Mesenchymal stem cell (in vitro differentiated cells and primary cell): ENCODE measurements around the gene HIPK2.
A peak's percentile ranks its signal among the peaks of the same experiment; 100 is the strongest.

Experiments used
- DNase-seq: peaks from one replicate; pipeline ENCODE4 v3.0.0-alpha.2; 2013
- H2AFZ ChIP-seq: one replicate; pipeline ENCODE4 v1.6.1; 2013; ENCODE audit warnings: low read depth, mild to moderate bottlenecking, control low read depth, inconsistent platforms, low read length, moderate library complexity
- H2AK5ac ChIP-seq: 2 replicates; pipeline ENCODE4 v1.6.1; 2013; ENCODE audit warnings: low read length, moderate library complexity, mild to moderate bottlenecking, inconsistent platforms; ENCODE audit not compliant: severe bottlenecking
- H2BK120ac ChIP-seq: one replicate; pipeline ENCODE4 v1.6.1; 2013; ENCODE audit warnings: low read depth, mild to moderate bottlenecking, inconsistent platforms, low read length, moderate library complexity
- H2BK12ac ChIP-seq, 2 experiments: one replicate each; pipeline ENCODE4 v1.6.1; 2013; ENCODE audit warnings: inconsistent platforms in 2 of 2, low read length in 2 of 2, mild to moderate bottlenecking in 2 of 2, moderate library complexity in 2 of 2, control low read depth in 1 of 2
- H2BK15ac ChIP-seq: one replicate; pipeline ENCODE4 v1.6.1; 2013; ENCODE audit warnings: mild to moderate bottlenecking, low read depth, inconsistent platforms; ENCODE audit not compliant: poor library complexity, severe bottlenecking
- H2BK5ac ChIP-seq: 2 replicates; pipeline ENCODE4 v1.6.1; 2013; ENCODE audit warnings: low read depth, mild to moderate bottlenecking, low read length, control low read depth, inconsistent platforms; ENCODE audit not compliant: poor library complexity, severe bottlenecking
- H3K14ac ChIP-seq, 2 experiments: one replicate each; pipeline ENCODE4 v1.6.1; 2013; ENCODE audit warnings: inconsistent platforms in 2 of 2, low read length in 2 of 2, control low read depth in 1 of 2, mild to moderate bottlenecking in 1 of 2, moderate library complexity in 1 of 2
- H3K18ac ChIP-seq, 2 experiments: one replicate each; pipeline ENCODE4 v1.6.1; 2013; ENCODE audit warnings: inconsistent platforms in 2 of 2, low read length in 2 of 2, control low read depth in 1 of 2, low read depth in 1 of 2, mild to moderate bottlenecking in 1 of 2
- H3K23ac ChIP-seq, 2 experiments: one replicate each; pipeline ENCODE4 v1.6.1; 2013; ENCODE audit warnings: inconsistent platforms in 2 of 2, low read length in 2 of 2, mild to moderate bottlenecking in 2 of 2, moderate library complexity in 2 of 2, control low read depth in 1 of 2
- H3K27ac ChIP-seq: 2 replicates; pipeline ENCODE4 v1.5.1; 2013; ENCODE audit warnings: mild to moderate bottlenecking, moderate library complexity, low read length, control low read depth, inconsistent platforms; ENCODE audit not compliant: poor library complexity, severe bottlenecking
- H3K27me3 ChIP-seq, 2 experiments: 2 replicates each; pipeline versions ENCODE4 v1.6.1 to v1.7.0; 2013; ENCODE audit warnings: low read length in 2 of 2, mild to moderate bottlenecking in 2 of 2, moderate library complexity in 2 of 2, control low read depth in 1 of 2, inconsistent platforms in 1 of 2; ENCODE audit not compliant: control insufficient read depth in 1 of 2, insufficient read depth in 1 of 2
- H3K36me3 ChIP-seq, 2 experiments: 2 replicates each; pipeline versions ENCODE4 v1.6.1 to v1.7.0; 2013; ENCODE audit warnings: low read length in 2 of 2, control low read depth in 1 of 2, inconsistent platforms in 1 of 2, low read depth in 1 of 2, mild to moderate bottlenecking in 1 of 2; ENCODE audit not compliant: insufficient read depth in 2 of 2, control insufficient read depth in 1 of 2
- H3K4ac ChIP-seq, 2 experiments: one replicate each; pipeline ENCODE4 v1.6.1; 2013; ENCODE audit warnings: inconsistent platforms in 2 of 2, low read length in 2 of 2, mild to moderate bottlenecking in 2 of 2, moderate library complexity in 2 of 2, control low read depth in 1 of 2, low read depth in 1 of 2
- H3K4me1 ChIP-seq: 2 replicates; pipeline ENCODE4 v1.6.1; 2013; ENCODE audit warnings: low read depth, low read length, control low read depth; ENCODE audit not compliant: control insufficient read depth, insufficient read depth
- H3K4me2 ChIP-seq: 2 replicates; pipeline ENCODE4 v1.6.1; 2013; ENCODE audit warnings: low read length, mild to moderate bottlenecking, inconsistent platforms; ENCODE audit not compliant: poor library complexity, severe bottlenecking
- H3K4me3 ChIP-seq, 2 experiments: 2 replicates each; pipeline versions ENCODE4 v1.5.1 to v1.7.0; 2013; ENCODE audit warnings: low read length in 2 of 2, mild to moderate bottlenecking in 2 of 2, control low read depth in 1 of 2, low read depth in 1 of 2; ENCODE audit not compliant: insufficient read depth in 1 of 2
- H3K79me1 ChIP-seq: replicated peaks from 2 replicates; pipeline ENCODE4 v1.6.1; 2013; ENCODE audit warnings: mild to moderate bottlenecking, control low read depth, low read length, inconsistent platforms; ENCODE audit not compliant: poor library complexity, severe bottlenecking
- H3K9ac ChIP-seq: 2 replicates; pipeline ENCODE4 v1.7.0; 2013; ENCODE audit warnings: mild to moderate bottlenecking, low read length, moderate library complexity
- H3K9me3 ChIP-seq: 2 replicates; pipeline ENCODE4 v1.7.0; 2013; ENCODE audit warnings: mild to moderate bottlenecking, low read length; ENCODE audit not compliant: control insufficient read depth
- H4K8ac ChIP-seq: one replicate; pipeline ENCODE4 v1.6.1; 2013; ENCODE audit warnings: inconsistent platforms, mild to moderate bottlenecking, low read length, moderate library complexity
- H4K91ac ChIP-seq: one replicate; pipeline ENCODE4 v1.6.1; 2013; ENCODE audit warnings: mild to moderate bottlenecking, low read length, inconsistent platforms
- WGBS: methylation state at CpG from one replicate; pipeline ENCODE4 v1.1.7; 2013; ENCODE audit warnings: mixed read lengths; 5-methylcytosine and 5-hydroxymethylcytosine counted together

The HIPK2 gene

GRCh38 chr7:139598642-139599041, 179.2 kb downstream of the HIPK2 start:
- no peak overlapping the region for H3K4ac ChIP-seq
- no peak overlapping the region for H4K91ac ChIP-seq
- no peak overlapping the region for H2BK12ac ChIP-seq
- peaks cover 56 to 88% of the 10 kb centered on the region in 2 experiments for H3K36me3 ChIP-seq
- peaks cover 4% of the 10 kb centered on the region for H3K4me1 ChIP-seq
- no peak overlapping the region for H3K9ac ChIP-seq
- H3K79me1 ChIP-seq = peaks cover 49% of the 10 kb centered on the region
- no peak overlapping the region for H3K4me3 ChIP-seq
- no peaks in the 10 kb centered on the region for H3K9me3 ChIP-seq
- no peak overlapping the region for H3K23ac ChIP-seq
- no peak overlapping the region for H2AK5ac ChIP-seq
- H2BK5ac ChIP-seq = no peak overlapping the region
- no peak overlapping the region for H3K14ac ChIP-seq
- no peak overlapping the region for H2BK120ac ChIP-seq
- H3K4me2 ChIP-seq = no peak overlapping the region
- H3K27me3 ChIP-seq = no peaks in the 10 kb centered on the region
- H3K18ac ChIP-seq = no peak overlapping the region
- DNase-seq = no peak
- H2AFZ ChIP-seq = no peak overlapping the region
- H4K8ac ChIP-seq = no peak overlapping the region
- H3K27ac ChIP-seq = no peak overlapping the region
- WGBS = 95% methylated on average over 1 of the region's 1 CpG
- H2BK15ac ChIP-seq = no peak overlapping the region

DNA sequence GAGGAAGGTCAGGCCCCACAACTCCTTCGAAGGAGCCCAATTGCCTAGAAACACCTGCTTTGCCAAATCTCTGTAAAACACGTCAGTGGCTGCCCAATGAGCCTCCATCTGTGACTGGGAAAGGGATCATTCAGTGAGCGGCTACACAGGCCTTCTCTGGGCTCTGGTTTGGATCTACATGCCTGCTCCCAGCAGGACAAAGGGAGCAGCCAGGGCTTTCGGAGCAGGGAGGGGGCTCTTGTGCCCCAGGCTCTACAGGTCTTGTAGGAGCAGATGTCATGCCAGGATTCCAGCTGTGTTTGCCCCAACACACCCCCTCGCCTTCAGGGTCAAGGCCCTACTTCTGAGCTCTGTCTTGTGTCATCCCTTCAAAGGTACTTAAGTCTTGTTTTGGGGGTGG, 180.8 kb downstream of the HIPK2 start:
- Histone ChIP-seq H3K9me3 (no peaks in the 10 kb centered on the region), H3K23ac (no peak overlapping the region), H3K4ac (no peak overlapping the region), H3K4me1 (peaks cover 4% of the 10 kb centered on the region), H2BK15ac (no peak overlapping the region), H3K27me3 (no peaks in the 10 kb centered on the region), H3K4me3 (no peak overlapping the region), H4K8ac (no peak overlapping the region), H3K18ac (no peak overlapping the region), H2AFZ (no peak overlapping the region), H2BK120ac (no peak overlapping the region), H4K91ac (no peak overlapping the region), H3K14ac (no peak overlapping the region), H2BK5ac (no peak overlapping the region), H3K79me1 (peaks cover 52% of the 10 kb centered on the region), H3K4me2 (no peak overlapping the region), H3K27ac (no peak overlapping the region), H2AK5ac (no peak overlapping the region), H2BK12ac (no peak overlapping the region), H3K36me3 (peaks cover 54 to 90% of the 10 kb centered on the region in 2 experiments), H3K9ac (no peak overlapping the region)
- no peak for DNase-seq
- 99% methylated on average over 5 of the region's 5 CpGs for WGBS

GRCh38 chr7:139596626-139597025, 181.2 kb downstream of the HIPK2 start:
- Histone ChIP-seq H2AK5ac (no peak overlapping the region), H3K36me3 (peaks cover 56 to 92% of the 10 kb centered on the region in 2 experiments), H4K8ac (no peak overlapping the region), H3K4me1 (peaks cover 4% of the 10 kb centered on the region), H2BK15ac (no peak overlapping the region), H3K27ac (no peak overlapping the region), H2BK5ac (no peak overlapping the region), H3K9me3 (no peaks in the 10 kb centered on the region), H3K18ac (no peak overlapping the region), H3K27me3 (no peaks in the 10 kb centered on the region), H3K14ac (no peak overlapping the region), H2AFZ (no peak overlapping the region), H3K4me2 (no peak overlapping the region), H2BK120ac (no peak overlapping the region), H3K4ac (no peak overlapping the region), H3K4me3 (no peak overlapping the region), H4K91ac (no peak overlapping the region), H2BK12ac (no peak overlapping the region), H3K9ac (no peak overlapping the region), H3K23ac (no peak overlapping the region), H3K79me1 (peaks cover 52% of the 10 kb centered on the region)
- WGBS = 95% methylated on average over 13 of the region's 17 CpGs
- no peak for DNase-seq

DNA sequence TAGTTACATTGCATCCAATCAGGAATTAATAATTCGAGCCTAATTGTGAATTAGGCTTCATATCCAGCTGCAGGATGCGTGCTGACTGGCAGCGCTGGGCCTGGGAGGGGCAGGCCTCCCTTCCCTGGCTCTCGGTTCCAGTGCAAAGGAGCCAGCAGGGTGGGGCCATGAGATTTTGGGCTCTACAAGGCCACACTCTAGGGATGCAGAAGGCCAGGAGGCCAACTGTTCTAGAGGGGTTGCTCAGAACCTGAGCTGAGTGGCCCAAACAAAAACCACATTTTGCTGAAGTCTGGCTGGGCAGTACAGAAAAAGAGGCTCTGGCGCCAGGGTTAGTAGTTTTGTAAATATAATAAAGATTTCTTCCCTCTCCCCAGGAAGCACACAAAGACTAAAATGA, 182.0 kb downstream of the HIPK2 start:
- Histone ChIP-seq H3K79me1 (peaks cover 49% of the 10 kb centered on the region), H3K4me3 (no peak overlapping the region), H2BK12ac (no peak overlapping the region), H3K27me3 (no peaks in the 10 kb centered on the region), H2BK120ac (no peak overlapping the region), H3K9ac (peak overlapping the region; percentile 44), H4K8ac (no peak overlapping the region), H4K91ac (no peak overlapping the region), H3K9me3 (no peaks in the 10 kb centered on the region), H3K18ac (no peak overlapping the region), H2AK5ac (no peak overlapping the region), H3K23ac (no peak overlapping the region), H2AFZ (no peak overlapping the region), H3K27ac (no peak overlapping the region), H3K14ac (no peak overlapping the region), H2BK15ac (no peak overlapping the region), H2BK5ac (no peak overlapping the region), H3K4me2 (no peak overlapping the region), H3K4ac (no peak overlapping the region), H3K36me3 (peaks cover 61 to 94% of the 10 kb centered on the region in 2 experiments), H3K4me1 (peaks cover 4% of the 10 kb centered on the region)
- WGBS = 100% methylated on average over 4 of the region's 5 CpGs
- no peak for DNase-seq
